Measurements from ENCODE around the gene ZCCHC24.

Gene ZCCHC24

DNA sequence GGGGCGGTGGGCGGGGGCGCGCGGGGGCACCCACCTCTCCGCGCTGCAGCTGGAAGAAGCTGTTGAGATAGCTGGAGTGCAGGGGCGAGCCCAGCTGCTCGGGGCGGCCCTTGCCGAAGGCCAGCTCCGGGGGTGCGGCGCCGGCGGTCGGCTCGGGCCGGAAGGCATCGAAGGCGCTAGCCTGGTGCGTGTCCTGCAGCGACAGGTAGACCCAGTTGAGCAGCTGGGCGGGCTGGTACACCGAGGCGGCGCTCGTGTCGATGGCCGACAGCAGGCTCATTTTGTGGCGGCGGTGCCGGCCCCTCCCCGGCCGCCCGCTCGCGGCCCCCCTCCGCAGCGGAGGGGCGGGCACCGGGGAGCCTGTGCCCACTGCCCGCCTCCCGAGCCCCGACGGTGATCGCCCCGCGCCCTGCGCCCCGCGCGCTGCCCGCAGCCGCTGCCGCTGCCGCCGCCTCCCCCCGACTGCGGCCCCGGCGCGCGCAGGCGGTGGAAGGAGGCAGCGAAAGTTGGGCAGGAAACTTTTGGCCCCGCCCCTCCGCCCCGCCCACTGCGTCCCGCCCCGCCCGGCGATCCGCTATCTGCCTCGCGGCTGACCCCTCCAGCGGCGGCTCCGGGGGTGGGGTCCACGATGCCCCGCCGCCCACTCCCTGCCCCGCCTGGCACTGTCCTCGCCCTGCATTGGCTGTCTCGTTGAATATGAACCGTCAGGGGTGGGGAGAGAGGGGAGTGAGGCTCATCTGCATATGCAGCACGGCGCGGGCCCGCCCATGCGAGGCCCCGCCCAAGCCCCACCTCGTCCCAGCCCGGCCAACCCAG, at the start of gene ZCCHC24:
Gene ZCCHC24 (minus strand): TSS at position 464 of the 816 bp plus-strand sequence. CDS start 184 bp downstream, at position 280.
- DNase-seq (ENCODE audit: low spot score): peak; percentile 97

- DNase-seq (ENCODE audit: low spot score): no peak
These were observed 48.4 kb upstream of the ZCCHC24 start for GRCh38 chr10:79493806-79494205.

GRCh38 chr10:79492839-79493238, 47.4 kb upstream of the ZCCHC24 start:
- no peak for DNase-seq (ENCODE audit: low spot score)

- no peak for DNase-seq (ENCODE audit: low spot score)
These were observed 46.8 kb upstream of the ZCCHC24 start for GRCh38 chr10:79492256-79492655.

DNA sequence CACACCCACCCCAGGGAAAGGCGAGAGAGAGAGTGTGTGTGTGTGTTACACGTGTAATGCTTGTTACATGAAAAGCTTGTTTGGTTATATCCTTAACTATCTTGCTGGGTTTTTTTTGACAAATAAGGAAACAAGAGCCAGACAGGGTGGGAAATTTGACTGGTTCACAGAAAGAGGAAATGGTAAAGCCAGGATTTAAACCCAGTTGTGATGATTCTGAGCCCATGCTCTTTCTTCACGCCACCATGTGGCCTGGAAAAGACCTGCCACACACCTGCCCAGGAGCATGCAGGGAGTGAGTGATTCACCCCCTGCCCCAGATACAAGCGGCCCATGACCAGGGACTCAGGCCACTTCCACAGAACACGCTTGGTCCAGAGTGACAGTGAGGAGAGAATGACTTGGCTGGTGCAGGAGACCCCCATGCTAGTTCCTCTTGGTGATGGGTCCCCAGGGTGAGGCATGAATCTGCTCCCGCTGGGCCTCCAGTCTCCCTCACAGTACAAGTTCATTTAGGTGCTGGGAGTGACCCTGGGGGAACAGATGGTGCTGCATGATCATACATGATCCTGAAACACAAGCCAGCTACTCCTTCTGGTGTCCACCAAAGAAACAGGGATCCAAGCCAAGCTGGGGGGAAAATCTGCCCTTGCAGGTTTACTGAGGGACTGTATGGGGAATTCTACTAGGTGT, 45.9 kb upstream of the ZCCHC24 start:
- no peak for DNase-seq (ENCODE audit: low spot score)

DNA sequence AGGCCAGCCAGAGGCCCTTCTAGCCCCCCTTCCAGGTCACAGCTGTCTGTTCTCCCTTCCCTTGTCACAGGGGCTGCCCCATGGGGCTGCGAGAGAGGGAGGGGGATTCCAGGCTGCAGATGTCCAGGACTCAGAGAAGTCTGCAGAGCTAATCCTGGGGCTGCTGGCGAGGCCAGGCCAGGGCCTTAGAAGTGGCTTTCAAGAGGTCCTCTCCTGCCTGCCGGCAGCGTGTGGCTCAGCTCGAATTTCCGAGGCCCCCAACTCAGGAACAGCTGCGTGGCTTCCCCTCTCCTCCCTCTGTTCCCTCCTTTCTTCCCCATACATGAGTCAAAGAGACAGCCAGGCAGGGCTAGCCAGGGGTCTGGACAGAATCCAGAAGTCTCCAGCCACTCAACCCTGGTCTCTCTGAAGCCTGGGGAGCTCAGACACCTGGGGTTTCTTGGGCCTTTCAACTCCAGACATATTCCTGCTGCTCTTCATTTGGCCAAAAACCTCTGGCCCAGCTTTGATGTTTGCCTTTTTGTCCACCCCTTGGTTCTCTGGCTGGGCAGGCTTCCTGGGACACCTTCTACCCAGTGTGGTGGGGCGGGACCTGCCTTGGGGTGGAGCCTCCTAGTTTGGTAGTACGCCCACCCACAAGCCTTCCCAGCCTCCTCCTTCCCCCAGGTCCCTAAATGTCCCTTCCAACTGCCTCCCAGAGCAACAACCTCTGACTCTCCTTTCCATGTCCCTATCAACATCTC, 45.1 kb upstream of the ZCCHC24 start:
- peak; percentile 40 for DNase-seq (ENCODE audit: low spot score)

GRCh38 chr10:79488870-79489269, 43.4 kb upstream of the ZCCHC24 start:
- DNase-seq (ENCODE audit: low spot score): no peak

GRCh38 chr10:79488336-79488735, 42.9 kb upstream of the ZCCHC24 start:
- DNase-seq (ENCODE audit: low spot score): peak; percentile 95

- no peak for DNase-seq (ENCODE audit: low spot score)
These were observed 42.1 kb upstream of the ZCCHC24 start for GRCh38 chr10:79487296-79488194.

- no peak for DNase-seq (ENCODE audit: low spot score)
These were observed 39.1 kb upstream of the ZCCHC24 start for GRCh38 chr10:79484476-79484875.

DNA sequence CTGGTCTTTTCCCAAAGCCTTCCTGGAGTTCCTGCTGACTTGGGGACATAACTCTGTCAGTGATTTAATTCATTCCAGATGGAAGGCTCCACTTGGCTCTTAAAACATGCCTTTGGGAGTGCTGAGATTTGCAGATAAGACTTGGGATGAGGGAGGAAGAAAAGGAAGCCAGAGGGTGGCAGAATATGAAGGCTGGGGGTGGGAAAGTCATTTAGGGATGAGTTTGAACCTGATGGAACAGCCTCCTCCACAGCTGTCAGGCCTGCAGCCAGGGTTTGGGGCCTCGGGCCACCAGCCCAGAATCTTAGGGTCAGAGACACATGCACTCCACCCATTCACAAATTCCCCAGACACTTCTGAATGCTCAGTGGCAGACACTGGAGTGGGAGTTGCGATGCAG, 38.5 kb upstream of the ZCCHC24 start:
- DNase-seq (ENCODE audit: low spot score): peak; percentile 71

- no peak for DNase-seq (ENCODE audit: low spot score)
These were observed 37.9 kb upstream of the ZCCHC24 start for GRCh38 chr10:79483299-79483698.

DNA sequence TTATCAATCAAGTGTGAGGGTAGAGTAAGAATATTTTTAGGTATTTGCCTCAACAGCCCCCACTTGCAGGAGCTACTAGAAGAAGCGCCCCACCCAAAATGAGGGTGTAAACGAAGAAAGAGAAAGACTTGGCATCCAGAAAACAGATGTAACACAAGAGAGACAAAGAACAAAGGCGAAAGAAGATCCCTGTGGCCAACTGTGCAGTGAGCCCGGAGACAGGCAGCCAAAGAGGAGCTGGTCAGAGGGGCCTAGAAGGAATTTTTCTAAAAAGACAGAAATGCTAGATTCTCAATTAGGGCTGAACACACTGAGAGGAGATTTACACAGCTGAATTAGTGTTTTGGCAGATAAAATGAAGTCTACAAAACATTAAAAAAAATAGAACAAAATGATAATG, 37.3 kb upstream of the ZCCHC24 start:
- DNase-seq (ENCODE audit: low spot score): no peak

GRCh38 chr10:79482304-79482703, 36.9 kb upstream of the ZCCHC24 start:
- DNase-seq (ENCODE audit: low spot score): no peak

DNA sequence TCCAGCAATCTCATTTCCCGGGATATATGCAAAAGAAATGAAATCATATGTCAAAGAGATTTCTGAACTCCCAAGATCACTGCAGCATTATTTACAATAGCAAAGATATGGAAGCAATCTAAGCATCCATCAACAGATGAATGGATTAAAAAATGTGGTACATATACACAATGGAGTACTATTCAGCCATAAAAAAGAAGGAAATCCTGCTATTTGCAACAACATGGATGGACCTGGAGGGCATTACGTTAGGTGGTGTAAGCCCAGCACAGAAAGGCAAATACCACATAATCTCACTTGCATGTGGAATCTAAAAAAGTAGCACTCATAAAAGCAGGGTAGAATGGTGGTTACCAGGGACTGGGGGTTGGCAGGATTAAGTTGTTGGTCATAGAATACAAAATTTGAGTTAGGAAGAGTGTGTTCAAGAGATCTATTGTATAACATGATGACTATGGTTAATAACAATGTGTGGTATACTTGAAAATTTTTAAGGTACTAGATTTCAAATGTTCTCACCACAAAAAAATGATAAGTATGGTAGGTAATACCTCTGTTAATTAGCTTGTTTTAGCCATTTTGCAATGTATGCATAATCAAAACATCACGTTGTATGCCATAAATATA, 34.0 kb upstream of the ZCCHC24 start:
- no peak for DNase-seq (ENCODE audit: low spot score)

DNA sequence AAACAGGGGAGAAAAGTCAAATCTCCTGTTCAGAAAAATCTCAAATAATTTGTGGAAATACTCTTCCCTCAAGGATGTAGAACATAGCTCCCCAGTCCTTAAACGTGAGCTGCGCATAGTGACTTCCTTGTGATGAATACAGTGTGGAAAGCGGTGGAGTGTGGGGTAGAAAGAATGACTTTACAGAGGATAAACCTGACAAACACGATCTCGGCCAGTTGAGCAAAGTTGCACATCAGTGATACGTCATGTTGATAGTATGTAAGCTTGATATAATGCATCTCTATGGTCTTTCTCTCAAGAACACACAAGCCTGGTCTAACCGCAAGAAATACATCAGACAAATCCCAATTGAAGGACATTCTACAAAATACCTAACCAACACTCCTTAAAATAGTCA, 32.0 kb upstream of the ZCCHC24 start:
- DNase-seq (ENCODE audit: low spot score): no peak

DNA sequence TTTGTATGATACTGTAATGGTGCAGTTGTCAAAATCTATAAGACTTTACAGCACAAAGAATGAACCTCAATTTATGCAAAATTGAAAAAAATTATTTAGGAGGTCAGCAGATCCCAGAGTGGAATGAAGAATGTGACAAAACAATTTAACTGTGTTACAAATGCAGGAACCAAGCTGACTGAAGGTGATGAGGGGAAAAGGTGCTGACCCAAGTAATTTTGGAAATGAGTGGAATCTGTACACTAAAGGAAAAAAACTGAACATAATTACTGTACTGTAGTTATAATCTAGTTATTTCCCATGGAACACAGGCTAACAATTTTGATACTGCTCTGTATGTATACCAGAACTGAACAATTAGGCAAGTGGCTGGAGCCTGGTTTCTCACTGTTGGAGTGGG, 31.2 kb upstream of the ZCCHC24 start:
- no peak for DNase-seq (ENCODE audit: low spot score)

DNA sequence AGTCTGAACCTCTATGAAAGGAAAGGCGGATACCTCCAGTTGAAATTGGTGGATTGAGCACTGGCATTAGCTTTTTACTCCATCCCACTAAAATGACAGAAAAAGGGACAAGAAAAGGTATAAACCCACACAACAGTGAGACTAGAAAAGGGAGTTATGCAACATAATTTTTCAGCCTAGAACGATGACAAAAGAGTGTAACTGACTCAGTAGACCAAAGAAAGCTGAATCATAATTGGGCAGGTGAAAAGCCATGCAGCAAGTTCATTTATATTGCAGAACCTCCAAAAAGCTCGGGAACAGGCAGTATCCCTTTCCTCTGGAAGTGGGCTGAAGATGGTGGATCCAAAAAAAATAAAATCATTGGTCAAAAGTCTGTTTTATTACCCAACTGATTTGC, 30.5 kb upstream of the ZCCHC24 start:
- no peak for DNase-seq (ENCODE audit: low spot score)

DNA sequence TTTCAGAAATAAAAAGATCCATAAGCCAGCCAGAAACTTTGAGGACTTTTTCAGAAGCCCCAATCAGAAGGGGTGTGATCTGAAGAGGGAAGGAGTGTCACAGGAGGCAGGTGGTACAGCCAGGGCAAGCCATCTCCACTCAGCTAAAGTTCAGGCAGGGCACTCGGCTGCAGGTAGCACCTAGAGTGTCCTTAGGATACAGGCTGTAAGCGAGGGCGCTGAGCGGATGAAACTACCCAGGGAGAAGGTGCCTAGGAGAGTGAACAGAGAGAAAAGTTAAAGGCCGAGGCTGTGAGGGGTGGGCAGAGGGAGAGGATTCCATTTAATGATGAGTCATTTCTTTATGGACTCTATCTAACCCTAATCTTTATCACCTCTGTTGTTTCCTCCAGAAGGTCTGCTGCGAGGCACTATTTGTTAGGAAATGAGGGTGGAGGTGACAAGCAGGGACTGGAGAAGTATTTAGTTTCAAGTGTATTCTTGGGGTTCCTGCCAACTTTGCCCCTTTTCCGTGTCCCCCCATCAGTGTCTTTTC, 29.8 kb upstream of the ZCCHC24 start:
- DNase-seq (ENCODE audit: low spot score): no peak

DNA sequence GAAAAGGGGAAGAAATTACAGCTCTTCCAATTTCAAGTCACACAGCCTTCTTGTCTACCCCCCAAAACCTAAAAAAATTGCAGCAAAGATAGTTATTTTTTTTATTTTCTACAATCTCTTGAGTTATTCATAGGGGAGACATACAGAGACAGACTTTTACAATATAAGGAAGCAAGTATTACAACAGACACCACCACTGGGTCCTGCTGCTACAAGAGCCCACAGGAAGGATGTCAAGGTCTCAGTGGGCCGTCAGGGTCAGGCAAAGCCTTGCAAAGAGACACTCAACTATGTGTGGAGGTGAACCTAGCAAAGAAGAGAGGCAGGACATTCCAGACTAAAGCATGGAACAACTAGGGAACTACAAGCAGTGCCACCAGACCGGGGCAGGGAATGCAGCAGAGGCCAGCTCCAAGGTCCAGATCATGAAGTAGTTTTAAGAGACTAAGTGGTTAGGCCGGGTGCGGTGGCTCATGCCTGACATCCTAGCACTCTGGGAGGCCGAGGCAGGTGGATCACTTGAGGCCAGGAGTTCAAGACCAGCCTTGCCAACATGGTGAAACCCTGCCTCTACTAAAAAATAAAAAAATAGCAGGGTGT, 28.2 kb upstream of the ZCCHC24 start:
- no peak for DNase-seq (ENCODE audit: low spot score)

- no peak for DNase-seq (ENCODE audit: low spot score)
These were observed 27.5 kb upstream of the ZCCHC24 start for GRCh38 chr10:79472951-79473350.
